Stimulated activated CD8-positive, alpha-beta memory T cell treated with anti-CD3 and anti-CD28 coated beads, Interleukin-15, amount 100 ng/mL, for 4 hours (primary cell): ENCODE measurements around the gene HHIP.

Source experiments
- DNase-seq, 2 donors: peaks; one replicate each; pipeline ENCODE4 v3.0.0-alpha.2; 2020; ENCODE audit warnings: low read depth in 2 of 2

HHIP gene

GRCh38 chr4:144709159-144709558 is 63.2 kb downstream of the HHIP start:
- DNase-seq: no peak

GRCh38 chr4:144709793-144710525 is 64.0 kb downstream of the HHIP start:
- DNase-seq: no peak

- no peak for DNase-seq
Measured at GRCh38 chr4:144710526-144710912, 64.6 kb downstream of the HHIP start.

- DNase-seq: no peak
Measured at GRCh38 chr4:144711700-144712456, 65.9 kb downstream of the HHIP start.

GRCh38 chr4:144712775-144713174 is 66.8 kb downstream of the HHIP start:
- DNase-seq: no peak

- DNase-seq: no peak
Measured at GRCh38 chr4:144714166-144714565, 68.2 kb downstream of the HHIP start.

GRCh38 chr4:144715230-144715629 is 69.3 kb downstream of the HHIP start:
- no peak for DNase-seq

GRCh38 chr4:144716778-144717177 is 70.8 kb downstream of the HHIP start:
- no peak for DNase-seq

GRCh38 chr4:144718958-144719512 is 73.1 kb downstream of the HHIP start:
- no peak for DNase-seq

- no peak for DNase-seq
Measured at GRCh38 chr4:144720491-144720890, 74.5 kb downstream of the HHIP start.

- DNase-seq: no peak
Measured at GRCh38 chr4:144721994-144722393, 76.0 kb downstream of the HHIP start.

- no peak for DNase-seq
Measured at GRCh38 chr4:144723471-144723870, 77.5 kb downstream of the HHIP start.

GRCh38 chr4:144729175-144729574 is 83.2 kb downstream of the HHIP start:
- DNase-seq: no peak

- DNase-seq: no peak
Measured at GRCh38 chr4:144732584-144733428, 86.8 kb downstream of the HHIP start.

- no peak for DNase-seq
Measured at GRCh38 chr4:144733566-144733965, 87.6 kb downstream of the HHIP start.

GRCh38 chr4:144734522-144734921 is 88.6 kb downstream of the HHIP start:
- DNase-seq: no peak

GRCh38 chr4:144738649-144739048 is 92.7 kb downstream of the HHIP start:
- no peak for DNase-seq

- DNase-seq: no peak
Measured at GRCh38 chr4:144739511-144740033, 93.6 kb downstream of the HHIP start.

- no peak for DNase-seq
Measured at GRCh38 chr4:144740316-144740715, 94.4 kb downstream of the HHIP start.

- DNase-seq: no peak
Measured at GRCh38 chr4:144748814-144749555, 103.0 kb downstream of the HHIP start.

- no peak for DNase-seq
Measured at GRCh38 chr4:144750348-144750747, 104.4 kb downstream of the HHIP start.
